ENCODE results near the gene HELB.

Gene HELB

GRCh38 chr12:66290716-66291200 is 11.5 kb upstream of the HELB start:
- no peak for DNase-seq (ENCODE audit: extremely low spot score)
- ChIA-PET CTCF (no interaction called here), POLR2A (no interaction called here)
- no peak for TF ChIP-seq CTCF (IDR thresholded peaks at IDR 0.05; ENCODE audit: control extremely low read depth, extremely low read depth, low read depth, missing control alignments)

- no peak for TF ChIP-seq CTCF (IDR thresholded peaks at IDR 0.05; ENCODE audit: control extremely low read depth, extremely low read depth, low read depth, missing control alignments)
- DNase-seq (ENCODE audit: extremely low spot score): no peak
- ChIA-PET POLR2A (no interaction called here), CTCF (no interaction called here)
These were observed 6.1 kb upstream of the HELB start for GRCh38 chr12:66296176-66296683.

- CTCF ChIA-PET: no interaction called here
- TF ChIP-seq CTCF (IDR thresholded peaks at IDR 0.05; ENCODE audit: control extremely low read depth, extremely low read depth, low read depth, missing control alignments): no peak
- DNase-seq (ENCODE audit: extremely low spot score): no peak
- POLR2A ChIA-PET: no interaction called here
These were observed 5.2 kb upstream of the HELB start for GRCh38 chr12:66297080-66297479.

- ChIA-PET POLR2A (no interaction called here), CTCF (interaction anchor here (1.3 kb wide), 1 partner anchor 13 kb away, joined by 3 read pairs; no protein-coding TSS in a partner anchor)
- TF ChIP-seq CTCF (IDR thresholded peaks at IDR 0.05; ENCODE audit: control extremely low read depth, extremely low read depth, low read depth, missing control alignments): no peak
- no peak for DNase-seq (ENCODE audit: extremely low spot score)
These were observed 4.4 kb upstream of the HELB start for GRCh38 chr12:66297923-66298322.

GRCh38 chr12:66302827-66303169 is 505 bp downstream of the HELB start:
- ChIA-PET POLR2A (interaction anchor here (0.5 to 1.0 kb wide), 6 partner anchors 11 to 746 kb away, joined by 3 to 9 read pairs (median 6); no protein-coding TSS in a partner anchor), CTCF (interaction anchor here (0.7 to 2.1 kb wide), 12 partner anchors 9 to 393 kb away, joined by 3 to 5 read pairs (median 3); no protein-coding TSS in a partner anchor)

GRCh38 chr12:66303316-66303804 is 1.1 kb downstream of the HELB start:
- POLR2A ChIA-PET: interaction anchor here (0.5 kb wide), 1 partner anchor 248 kb away, joined by 3 read pairs; no protein-coding TSS in a partner anchor

More at GRCh38 chr12:66302827-66303169, 505 bp downstream of the HELB start:
- no peak for TF ChIP-seq CTCF (IDR thresholded peaks at IDR 0.05; ENCODE audit: control extremely low read depth, extremely low read depth, low read depth, missing control alignments)
- DNase-seq (ENCODE audit: extremely low spot score): no peak

GRCh38 chr12:66304296-66304900 is 2.1 kb downstream of the HELB start:
- ChIA-PET POLR2A (no interaction called here), CTCF (interaction anchor here (1.4 to 2.8 kb wide), 3 partner anchors 8 to 35 kb away, joined by 3 to 8 read pairs (median 3); no protein-coding TSS in a partner anchor)
- DNase-seq (ENCODE audit: extremely low spot score): no peak
- TF ChIP-seq CTCF (IDR thresholded peaks at IDR 0.05; ENCODE audit: control extremely low read depth, extremely low read depth, low read depth, missing control alignments): no peak

More at GRCh38 chr12:66303316-66303804, 1.1 kb downstream of the HELB start:
- DNase-seq (ENCODE audit: extremely low spot score): peak; percentile 47
- CTCF ChIA-PET: interaction anchor here (1.0 to 1.6 kb wide), 7 partner anchors 9 to 390 kb away, joined by 3 read pairs; no protein-coding TSS in a partner anchor

Data from GM10248 (cell line).